Fibroblast of mammary gland (primary cell): Measurements from ENCODE around the gene PPP1R37.
A peak's percentile ranks its signal among the peaks of the same experiment; 100 is the strongest.

ENCODE experiments used
- DNase-seq: peaks from one replicate; pipeline ENCODE4 v3.0.0-alpha.2; 2010; ENCODE audit warnings: low read depth
- H3K4me3 ChIP-seq: 2 replicates; pipeline ENCODE4 v1.5.1; 2011; ENCODE audit warnings: low read depth, mild to moderate bottlenecking, low read length, moderate library complexity; ENCODE audit not compliant: control insufficient read depth
- CTCF ChIP-seq: conservative IDR thresholded peaks from 2 replicates; pipeline ENCODE4 v1.5.1; 2011; ENCODE audit warnings: low read depth, low read length, inconsistent platforms; ENCODE audit not compliant: control insufficient read depth, insufficient read depth

PPP1R37 gene

GRCh38 chr19:45149129-45149528 lies 56.1 kb downstream of the PPP1R37 start:
- H3K4me3 ChIP-seq: no peak overlapping the region
- no peak for DNase-seq
- no peak for TF ChIP-seq CTCF

GRCh38 chr19:45150180-45150579 lies 57.2 kb downstream of the PPP1R37 start:
- DNase-seq: no peak
- no peak for TF ChIP-seq CTCF

GRCh38 chr19:45150751-45151281 lies 57.8 kb downstream of the PPP1R37 start:
- H3K4me3 ChIP-seq: no peak overlapping the region
- no peak for TF ChIP-seq CTCF
- DNase-seq: no peak

More at GRCh38 chr19:45150180-45150579, 57.2 kb downstream of the PPP1R37 start:
- H3K4me3 ChIP-seq: no peak overlapping the region

- no peak overlapping the region for H3K4me3 ChIP-seq
- no peak for TF ChIP-seq CTCF
- DNase-seq: no peak
Measured at GRCh38 chr19:45151320-45151719, 58.3 kb downstream of the PPP1R37 start.

- no peak for DNase-seq
- no peak for TF ChIP-seq CTCF
- H3K4me3 ChIP-seq: no peak overlapping the region
Measured at GRCh38 chr19:45151821-45152503, 59.0 kb downstream of the PPP1R37 start.

GRCh38 chr19:45152504-45153338 lies 59.7 kb downstream of the PPP1R37 start:
- H3K4me3 ChIP-seq: no peak overlapping the region
- no peak for TF ChIP-seq CTCF
- peak; percentile 59 for DNase-seq
